GM18505 (cell line): ENCODE results near the gene ZYX.

Source experiments
- ATAC-seq: cut with Tn5 transposase; IDR thresholded peaks from one replicate; pipeline ENCODE4 v1.9.1; 2021; ENCODE audit not compliant: unreplicated experiment
- POLR2A ChIP-seq: IDR thresholded peaks from 4 replicates; pipeline ENCODE4 v1.6.1; 2011; ENCODE audit warnings: borderline replicate concordance; ENCODE audit not compliant: insufficient read depth, insufficient read length; ENCODE audit errors: extremely low read depth

The ZYX gene

GRCh38 chr7:143380646-143381426 is at the start of gene ZYX:
TSS of gene ZYX (plus strand) at chr7:143381345. CDS start at chr7:143381572, 227 bp downstream.
- peak; percentile 81 for ATAC-seq
- peak; percentile 51 for TF ChIP-seq POLR2A

- no peak for ATAC-seq
- no peak for TF ChIP-seq POLR2A
These were observed 46.9 kb upstream of the ZYX start for GRCh38 chr7:143334244-143334643.

- no peak for ATAC-seq
- no peak for TF ChIP-seq POLR2A
These were observed 43.9 kb upstream of the ZYX start for GRCh38 chr7:143337216-143337615.

GRCh38 chr7:143341842-143342241 is 39.3 kb upstream of the ZYX start:
- no peak for ATAC-seq
- no peak for TF ChIP-seq POLR2A

- no peak for ATAC-seq
- TF ChIP-seq POLR2A: no peak
These were observed 37.5 kb upstream of the ZYX start for GRCh38 chr7:143343596-143343995.

GRCh38 chr7:143345428-143345900 is 35.7 kb upstream of the ZYX start:
- TF ChIP-seq POLR2A: no peak
- ATAC-seq: peak; percentile 81

DNA sequence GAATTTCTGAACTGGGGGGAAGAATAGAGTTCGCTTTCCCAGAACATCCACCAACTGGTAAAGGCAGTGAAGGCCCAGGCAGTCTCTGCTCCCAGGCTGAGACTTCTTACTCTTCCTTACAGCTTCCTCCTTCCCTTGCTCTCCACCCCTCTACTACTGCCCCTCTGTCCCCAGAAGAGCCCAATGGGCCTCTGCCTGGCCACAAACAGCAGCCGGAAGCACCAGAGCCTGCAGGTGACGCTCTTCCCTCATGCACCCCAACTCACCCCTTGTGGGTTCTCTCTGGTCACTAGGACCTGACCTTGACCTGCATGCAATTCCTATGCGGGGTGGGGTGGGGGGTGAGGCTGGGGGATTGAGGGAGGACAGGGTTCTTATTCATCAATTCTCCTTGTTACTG is 35.1 kb upstream of the ZYX start:
- no peak for TF ChIP-seq POLR2A
- ATAC-seq: no peak

DNA sequence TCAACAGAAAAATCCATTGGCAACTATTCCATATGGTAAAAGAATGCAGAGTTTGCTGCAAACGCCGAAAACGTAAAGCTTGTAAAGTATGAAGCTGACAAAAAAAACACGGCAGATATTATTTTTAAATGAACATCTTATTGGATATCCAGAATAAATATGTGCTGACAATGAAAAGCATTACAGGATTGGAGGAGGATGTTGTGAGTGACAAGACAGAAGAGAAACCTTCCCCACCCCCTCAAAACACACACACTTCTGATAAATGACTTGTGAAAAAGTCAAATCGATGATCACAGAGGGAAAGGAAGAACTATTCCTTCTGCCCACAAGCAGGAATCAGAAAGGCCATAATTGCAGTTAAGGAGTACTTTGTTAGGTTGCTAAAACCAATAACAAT is 33.2 kb upstream of the ZYX start:
- ATAC-seq: no peak
- TF ChIP-seq POLR2A: no peak

DNA sequence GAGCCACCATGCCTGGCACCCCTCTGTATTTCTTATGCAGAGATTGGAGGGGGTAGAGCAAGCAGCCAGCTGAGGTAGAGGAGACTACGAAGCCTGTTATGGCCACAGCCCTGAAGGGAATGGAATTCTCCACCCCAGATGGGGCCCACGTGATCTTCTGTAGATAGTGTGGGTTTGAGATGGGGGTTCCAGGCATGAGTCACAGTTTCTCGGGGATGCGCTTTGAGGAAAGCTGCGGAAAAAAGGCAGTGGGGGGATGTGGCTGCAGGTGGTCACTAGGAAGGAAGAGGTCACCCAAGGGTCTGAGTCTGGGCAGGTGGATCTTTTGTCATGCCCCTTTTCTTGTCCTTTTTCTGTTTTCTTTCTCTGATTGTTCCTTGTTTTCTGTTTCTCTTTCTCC is 30.1 kb upstream of the ZYX start:
- TF ChIP-seq POLR2A: no peak
- ATAC-seq: no peak

- no peak for TF ChIP-seq POLR2A
- no peak for ATAC-seq
These were observed 29.6 kb upstream of the ZYX start for GRCh38 chr7:143351574-143351973.

GRCh38 chr7:143352531-143353002 is 28.6 kb upstream of the ZYX start:
- ATAC-seq: no peak
- no peak for TF ChIP-seq POLR2A

DNA sequence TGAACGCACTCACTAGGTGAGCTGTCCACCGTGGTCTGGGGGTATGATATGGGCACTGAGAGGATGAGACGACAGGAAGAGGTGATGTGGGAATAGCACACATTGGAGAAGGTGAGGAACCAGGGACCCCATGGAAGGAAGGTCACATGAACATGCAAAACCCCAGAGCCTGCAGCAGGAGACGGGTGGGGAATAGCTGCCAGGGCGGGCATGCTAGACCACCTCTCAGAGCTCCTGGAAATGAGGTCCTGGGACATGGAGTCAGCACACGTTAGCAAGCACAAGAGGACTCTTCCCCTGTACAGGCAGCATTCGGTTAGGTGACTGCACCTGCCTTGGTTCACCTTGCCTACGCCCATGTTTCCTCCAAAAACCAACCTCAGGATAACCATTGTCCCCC is 26.8 kb upstream of the ZYX start:
- TF ChIP-seq POLR2A: no peak
- ATAC-seq: no peak

- TF ChIP-seq POLR2A: no peak
- no peak for ATAC-seq
These were observed 26.2 kb upstream of the ZYX start for GRCh38 chr7:143354965-143355364.
